GM21367 (cell line): Measurements from ENCODE around the gene GALNT18.

Experiments used
- ATAC-seq: cut with Tn5 transposase; IDR thresholded peaks from one replicate; pipeline ENCODE4 v1.9.1; 2021; ENCODE audit not compliant: unreplicated experiment

The GALNT18 gene

DNA sequence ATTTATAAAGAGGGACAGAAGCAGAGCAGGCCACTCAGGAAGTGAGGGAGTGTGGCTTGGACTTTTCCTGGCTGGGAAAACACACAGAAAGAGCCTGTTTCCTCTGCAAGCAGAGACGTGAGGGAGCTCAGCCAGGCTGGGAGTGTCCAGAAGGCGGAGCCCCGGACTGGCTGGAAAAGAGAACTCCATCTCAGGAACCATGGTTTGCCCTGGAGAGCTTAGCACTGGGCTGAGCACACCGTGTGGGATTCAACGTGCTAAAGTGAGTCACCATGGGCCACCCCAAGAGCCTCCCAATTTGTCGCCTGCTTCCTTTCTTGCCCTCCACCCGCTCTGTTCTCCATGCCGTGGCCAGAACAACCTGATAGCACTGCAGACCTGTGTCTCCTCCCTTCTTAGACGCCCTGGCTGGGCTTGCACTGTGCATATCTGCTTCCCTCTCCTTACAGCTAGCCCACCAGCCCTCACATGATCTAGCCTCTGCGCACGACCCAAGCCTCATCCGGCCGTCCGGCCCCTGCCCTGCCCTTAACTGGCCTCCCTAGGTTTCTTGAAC is 51.8 kb downstream of the GALNT18 start:
- no peak for ATAC-seq

DNA sequence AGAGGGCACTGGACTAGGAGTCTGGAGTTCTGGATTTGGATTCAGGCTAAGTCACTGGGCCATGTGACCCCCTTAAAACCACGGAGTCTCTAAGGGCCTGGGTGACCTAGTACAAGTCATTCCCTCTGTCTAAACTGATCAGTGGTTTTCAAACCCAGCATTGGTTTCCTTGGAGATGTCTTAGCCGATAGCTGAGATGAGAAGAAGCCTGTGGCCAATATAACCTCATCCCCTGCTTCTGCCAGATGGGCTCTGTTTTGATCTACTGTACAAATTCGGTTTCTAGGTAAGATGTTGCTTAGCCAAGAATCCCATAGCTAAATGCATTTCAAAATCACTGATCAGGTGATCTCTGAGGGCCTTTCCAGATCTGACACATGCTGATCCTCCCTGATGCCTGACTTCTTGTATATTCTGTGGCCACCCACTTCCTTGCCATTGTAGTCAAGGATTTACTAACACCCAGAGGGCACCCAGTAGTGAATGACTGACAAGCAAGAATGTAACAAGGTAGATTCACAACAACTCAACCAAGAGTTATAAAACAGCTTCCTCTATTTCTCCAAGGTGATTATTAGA is 53.1 kb downstream of the GALNT18 start:
- no peak for ATAC-seq

DNA sequence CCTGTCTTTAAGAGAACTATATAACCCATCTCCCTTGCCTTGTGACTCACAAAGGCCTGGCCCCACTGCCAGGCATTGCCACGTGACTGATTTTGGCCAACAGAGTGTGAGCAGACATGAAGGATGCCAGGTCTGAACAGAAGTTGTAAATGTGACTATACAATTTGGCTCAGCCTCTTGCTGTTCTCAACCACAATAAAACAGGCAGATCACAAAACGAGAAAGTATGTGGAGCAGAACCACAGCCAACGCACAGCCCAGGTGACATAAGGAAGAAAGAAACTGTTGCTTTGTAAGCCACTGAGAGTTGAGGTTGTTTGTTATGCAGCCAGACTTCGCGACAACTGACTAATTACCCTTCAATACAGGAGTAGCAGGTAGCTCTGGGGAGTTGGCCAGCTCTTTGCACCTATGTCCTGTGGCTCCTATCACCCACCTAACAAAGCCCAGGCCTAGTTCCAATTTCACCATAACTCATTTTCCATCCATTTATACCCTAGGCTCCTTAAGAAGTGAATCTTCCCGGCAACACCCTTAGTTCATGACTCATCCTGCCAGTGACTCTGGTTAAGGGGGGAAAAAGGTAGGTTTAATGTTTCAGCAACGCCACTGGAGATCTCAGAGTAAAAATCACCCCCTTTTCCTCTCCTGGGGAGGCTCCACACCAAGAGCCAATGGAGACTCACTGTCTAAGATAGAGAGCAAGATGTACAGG is 53.7 kb downstream of the GALNT18 start:
- ATAC-seq: peak; percentile 38

DNA sequence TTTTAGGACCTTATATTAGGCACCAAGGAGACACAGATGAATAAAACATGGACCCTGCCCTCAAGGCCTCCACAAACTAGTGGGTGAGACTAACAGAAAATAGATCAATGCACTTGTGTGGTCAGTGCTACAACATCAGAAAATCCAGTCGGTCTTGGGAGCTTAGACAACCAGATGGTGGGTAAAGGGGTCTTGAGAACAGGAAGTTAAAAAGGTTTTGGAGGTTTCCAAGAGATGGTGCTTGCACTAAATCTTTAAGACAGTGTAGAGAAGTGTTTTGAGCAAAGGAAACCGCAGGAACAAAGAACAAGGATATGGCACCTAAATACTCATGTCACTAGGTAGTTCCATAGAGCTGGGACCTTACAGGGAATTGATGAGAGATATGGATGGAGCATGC is 56.2 kb downstream of the GALNT18 start:
- ATAC-seq: no peak

DNA sequence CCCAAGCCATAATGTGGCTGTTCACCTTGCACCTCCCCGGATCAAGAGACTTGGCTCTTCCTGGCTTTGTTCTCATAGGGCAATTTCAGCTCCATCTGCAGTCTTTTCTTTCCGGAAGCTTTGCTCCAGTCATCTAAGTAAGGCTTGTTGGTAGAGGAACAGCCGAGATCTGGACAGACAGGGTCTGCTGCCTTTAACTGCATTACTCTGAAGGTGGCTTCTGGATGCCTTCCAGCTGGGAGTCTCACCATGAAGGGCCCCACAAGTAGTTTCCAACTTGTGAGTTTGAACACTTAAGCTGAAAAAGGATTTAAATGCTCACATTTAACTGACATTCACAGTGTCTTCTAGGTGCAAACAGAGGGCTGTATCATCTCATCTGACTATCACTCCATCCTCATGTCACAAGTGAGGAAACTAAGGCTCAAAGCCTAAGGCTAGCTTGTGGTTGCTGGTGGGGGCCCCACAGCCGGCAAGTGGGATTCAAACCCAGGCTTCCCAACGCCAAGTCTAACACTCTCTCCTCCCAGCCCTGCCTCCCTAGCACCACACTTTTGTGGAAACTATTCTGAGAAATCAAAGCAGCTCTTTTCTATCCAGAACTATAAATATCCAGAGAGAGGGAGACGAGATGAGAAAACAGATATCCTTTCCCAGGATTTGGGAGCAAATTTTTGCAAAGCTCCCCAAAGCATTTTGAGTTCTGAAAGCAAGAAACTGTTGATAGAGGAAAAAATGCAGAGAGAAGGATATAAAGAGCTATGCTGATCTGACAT is 58.4 kb downstream of the GALNT18 start:
- ATAC-seq: no peak

DNA sequence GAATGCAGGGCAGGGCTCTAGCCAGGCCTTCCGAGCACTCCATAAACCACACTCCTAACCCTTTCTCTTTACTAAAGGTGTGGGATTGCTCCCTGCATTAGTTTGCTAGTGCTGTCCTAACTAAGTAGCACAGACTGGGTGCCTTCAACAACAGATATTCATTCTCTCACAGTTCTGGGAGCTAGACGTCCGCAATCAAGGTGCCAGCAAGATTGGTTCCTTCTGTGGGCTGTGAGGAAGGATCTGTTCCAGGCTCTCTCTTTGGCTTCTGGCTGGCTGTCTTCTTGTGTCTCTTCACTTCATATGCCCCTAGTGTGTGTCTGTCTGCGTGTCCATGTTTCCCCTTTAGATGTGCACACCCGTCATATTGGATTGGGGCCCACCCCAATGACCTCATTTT is 59.8 kb downstream of the GALNT18 start:
- ATAC-seq: no peak

DNA sequence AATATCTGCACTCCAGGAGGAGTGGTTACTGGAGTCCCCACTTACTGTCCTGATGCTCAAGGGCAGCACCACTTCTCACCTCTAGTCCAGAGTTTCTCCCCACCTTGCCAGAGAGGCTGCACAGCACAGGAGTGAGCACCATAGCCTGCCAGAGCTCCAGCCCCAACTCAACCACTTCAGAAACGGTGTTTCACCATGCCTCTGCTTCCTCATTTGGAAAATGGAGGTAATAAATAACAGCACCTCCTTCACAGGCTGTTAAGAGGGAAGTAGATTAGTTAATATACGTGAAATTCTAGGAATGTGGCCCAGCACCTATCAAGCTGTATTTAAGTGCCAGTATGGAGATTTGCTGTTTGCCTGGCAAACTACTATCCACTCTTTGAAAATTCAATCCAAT is 63.0 kb downstream of the GALNT18 start:
- no peak for ATAC-seq

DNA sequence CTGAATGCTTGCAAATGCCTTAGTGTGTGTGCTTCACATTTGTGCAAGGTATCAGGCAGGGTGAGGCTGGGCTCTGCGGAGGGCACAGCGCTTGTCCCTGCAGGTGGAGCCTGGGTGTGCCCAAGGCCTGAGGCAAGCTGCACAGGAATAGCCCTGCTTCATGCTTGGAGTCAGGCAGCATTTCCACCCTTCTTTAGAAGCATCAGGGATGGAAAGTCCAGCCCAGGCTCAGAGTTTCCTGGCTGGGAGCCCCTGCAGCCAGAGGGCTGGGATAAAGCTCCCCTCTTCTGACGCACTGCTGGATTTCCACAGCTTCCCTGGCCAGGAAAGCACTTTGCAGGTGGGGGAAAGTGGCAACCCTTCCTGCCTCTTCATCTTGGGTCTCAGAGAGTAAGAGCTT is 63.4 kb downstream of the GALNT18 start:
- ATAC-seq: no peak

DNA sequence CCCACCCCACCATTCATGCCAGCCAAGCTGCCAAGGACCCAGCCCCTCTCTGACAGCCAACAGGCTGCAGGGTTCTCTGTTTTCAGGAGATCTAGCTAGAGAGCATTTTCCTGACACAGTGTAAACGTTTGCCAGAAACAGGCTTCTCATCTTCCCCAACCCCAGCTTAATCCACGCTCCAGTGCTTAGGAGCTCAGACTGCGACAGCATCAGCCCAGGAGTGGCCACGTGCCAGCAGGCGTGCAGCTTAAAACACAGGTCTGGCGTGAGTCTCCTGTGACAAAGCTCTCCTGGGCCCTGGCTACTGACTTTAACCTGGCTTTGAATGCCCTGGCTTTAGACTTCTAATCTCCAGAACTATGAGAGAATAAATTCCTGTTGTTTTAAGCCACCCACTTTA is 66.6 kb downstream of the GALNT18 start:
- no peak for ATAC-seq

DNA sequence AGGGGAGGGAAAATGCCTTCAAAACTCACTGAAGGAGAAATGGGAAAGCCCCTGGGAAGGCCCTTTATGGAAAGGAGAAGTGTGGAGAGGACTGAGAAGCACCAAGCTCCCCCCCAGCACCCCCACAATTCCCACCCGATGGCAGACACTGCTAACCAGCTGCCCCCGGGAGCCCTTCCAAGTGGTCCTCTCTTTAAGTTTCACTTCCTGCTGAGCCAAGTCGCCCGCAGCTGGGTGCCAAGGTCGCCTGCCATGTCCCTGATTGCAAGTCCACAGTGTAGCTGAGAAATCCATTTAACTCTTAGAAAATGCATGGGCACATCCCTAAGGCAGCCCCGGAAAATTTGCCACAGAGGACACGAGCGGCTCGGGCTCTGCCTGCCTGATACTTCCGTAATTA is 68.2 kb downstream of the GALNT18 start:
- ATAC-seq: no peak

DNA sequence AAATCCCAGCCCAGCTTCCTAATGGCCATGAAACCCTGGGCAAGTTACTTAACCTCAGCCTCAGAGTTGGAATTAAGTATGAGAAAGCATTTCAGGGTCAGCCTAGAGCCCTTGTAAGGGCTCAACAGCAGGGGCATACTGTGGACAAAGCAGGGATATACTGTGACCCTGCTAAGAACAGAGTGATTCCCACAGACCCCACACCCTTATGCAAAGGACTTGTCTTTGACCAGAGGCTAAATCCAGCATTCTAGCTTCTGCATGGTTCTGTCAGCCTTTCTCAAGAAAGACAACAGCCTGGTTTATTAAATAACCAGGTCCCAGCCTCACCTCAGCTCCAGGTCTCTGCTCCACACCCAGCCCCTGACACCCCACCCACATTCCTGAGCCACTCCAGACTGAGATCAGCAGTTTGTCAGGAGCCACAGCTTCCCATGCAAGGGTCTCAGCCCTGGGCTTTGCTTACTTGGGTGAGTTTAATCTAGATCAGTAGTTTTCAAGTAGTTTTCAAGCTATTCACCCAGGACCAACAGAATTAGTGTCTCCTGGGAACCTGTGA is 69.2 kb downstream of the GALNT18 start:
- ATAC-seq: no peak

DNA sequence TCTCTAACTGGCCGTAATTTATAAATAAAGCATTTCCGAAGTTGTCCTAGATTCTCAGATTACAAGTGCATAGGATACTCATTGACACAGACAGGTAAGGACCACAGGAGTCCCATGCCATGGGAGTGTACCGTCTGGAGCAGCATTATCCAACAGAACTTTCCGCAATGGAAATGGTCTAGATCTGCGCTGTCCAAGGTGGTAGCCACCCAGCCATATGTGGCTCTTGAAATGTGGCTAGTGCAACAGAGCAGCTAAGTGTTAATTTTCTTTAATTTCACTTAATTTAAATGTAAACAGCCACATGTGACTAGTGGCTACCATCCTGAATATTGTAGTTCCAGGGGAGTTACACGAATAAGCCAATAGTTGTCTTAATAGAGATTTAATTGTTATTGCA is 71.3 kb downstream of the GALNT18 start:
- no peak for ATAC-seq

DNA sequence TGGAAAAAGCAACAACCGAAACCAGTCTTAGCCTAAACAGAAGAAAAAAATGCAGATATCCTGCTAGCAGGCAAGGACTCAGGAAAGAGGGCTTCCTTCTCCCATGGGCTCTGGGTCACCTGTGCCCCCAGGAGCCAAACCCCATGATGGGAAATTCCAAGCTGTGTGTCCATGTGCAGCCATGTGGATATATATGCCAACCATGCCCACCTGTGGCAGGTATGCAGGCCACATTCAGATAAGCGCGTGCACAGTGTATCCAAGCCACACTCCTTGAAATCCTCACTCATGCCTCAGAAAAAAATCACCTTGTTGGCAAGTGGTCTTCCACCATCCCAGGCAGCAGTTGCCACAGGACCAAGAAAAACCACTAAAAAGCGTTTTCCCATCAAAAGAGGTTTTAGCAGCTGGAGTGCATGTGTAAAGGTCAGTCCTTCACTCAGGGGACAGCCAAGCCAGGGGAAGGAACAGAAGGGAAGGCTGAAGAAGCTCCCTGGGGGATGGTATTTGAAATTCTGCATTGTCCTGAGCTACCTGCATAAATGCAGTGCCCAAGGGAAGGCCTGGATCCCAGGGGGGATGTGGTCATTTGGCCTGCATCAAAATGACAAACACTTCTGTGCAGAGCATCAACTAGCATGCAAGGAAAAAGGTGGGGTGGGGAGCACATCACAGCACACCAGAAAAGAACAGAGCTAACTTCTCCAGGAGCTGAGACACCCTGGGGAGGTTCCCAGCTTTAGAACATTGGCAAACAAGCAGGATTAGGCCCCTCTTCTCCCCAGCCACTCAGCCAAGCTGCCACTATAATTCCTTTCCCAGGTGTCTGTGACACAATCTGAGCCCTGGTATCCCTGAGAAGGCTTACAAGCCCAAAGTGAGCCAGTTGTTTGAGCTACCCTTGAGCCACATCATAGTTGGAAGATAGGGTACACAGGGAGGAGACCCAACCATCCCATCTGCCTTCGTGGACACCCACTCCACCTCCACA is 76.2 kb downstream of the GALNT18 start:
- ATAC-seq: no peak

DNA sequence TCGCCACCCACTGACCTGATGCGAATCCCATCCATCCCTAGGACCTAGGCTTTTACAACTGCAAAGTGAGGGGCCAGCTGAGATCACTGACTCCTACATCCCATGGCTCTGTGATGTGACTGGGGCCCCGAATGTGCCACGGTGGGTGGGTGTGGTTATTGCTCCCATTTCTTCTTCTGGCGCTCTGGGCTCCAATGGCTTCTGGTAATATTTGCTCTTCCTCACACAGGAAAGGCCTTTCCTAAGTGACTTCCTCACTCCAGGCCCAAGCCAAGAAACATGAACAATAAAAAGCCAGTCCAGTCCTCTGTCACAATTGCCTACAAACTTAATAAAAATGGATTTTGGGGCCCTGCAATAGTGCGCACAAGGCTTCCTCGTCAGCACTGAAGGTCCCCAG is 78.1 kb downstream of the GALNT18 start:
- no peak for ATAC-seq

DNA sequence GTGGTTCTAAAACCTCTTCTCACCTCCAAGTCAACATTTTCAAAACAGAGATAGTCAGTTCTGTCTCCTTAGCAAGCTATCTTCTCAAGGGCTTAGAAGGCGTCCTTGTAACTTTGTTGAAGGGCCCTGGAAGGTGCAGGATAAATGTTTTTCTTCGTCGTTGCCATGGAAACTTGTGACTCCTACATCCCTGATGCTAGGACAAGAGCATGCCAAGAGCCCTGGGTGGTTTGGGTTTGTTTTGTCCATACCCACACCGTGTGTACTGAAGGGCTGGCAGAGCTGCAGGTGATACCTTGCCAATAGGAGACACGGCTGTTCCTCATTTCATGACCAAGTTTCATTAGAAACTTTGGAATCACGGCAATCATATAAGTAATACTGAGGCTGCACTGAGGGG is 81.6 kb downstream of the GALNT18 start:
- no peak for ATAC-seq

DNA sequence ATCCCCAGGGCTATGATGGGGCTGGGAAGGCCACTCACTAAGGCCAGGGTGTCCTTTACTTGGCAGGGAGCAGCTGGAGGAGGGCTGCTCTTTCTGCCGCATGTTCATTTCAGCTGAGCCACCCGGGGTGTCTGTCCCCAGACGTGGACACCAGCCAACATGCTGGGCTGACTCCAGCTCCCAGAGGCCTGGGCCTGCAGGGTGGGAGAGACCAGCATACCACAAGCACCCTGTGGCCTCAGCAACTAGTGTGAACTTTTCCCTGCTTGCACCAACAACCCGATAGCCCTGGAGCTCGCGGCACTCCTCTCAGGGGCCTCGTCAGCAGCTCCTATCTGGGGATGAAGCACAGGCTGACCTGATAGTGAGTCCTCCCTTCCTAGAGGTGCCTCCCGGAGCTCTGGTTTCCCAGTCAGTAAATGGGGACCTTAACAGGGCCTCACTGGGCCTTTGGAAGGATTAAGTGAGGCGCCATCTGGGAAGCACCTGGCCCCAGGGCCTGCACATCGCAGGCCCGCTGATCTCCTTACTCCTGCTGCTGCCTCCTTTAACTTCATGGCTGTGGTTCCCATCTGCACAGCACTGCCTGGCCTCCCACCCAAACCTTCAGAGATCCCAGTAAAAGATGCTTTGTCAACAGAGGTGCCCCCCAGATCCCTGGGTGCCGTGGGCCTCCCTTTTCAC is 83.4 kb downstream of the GALNT18 start:
- no peak for ATAC-seq

DNA sequence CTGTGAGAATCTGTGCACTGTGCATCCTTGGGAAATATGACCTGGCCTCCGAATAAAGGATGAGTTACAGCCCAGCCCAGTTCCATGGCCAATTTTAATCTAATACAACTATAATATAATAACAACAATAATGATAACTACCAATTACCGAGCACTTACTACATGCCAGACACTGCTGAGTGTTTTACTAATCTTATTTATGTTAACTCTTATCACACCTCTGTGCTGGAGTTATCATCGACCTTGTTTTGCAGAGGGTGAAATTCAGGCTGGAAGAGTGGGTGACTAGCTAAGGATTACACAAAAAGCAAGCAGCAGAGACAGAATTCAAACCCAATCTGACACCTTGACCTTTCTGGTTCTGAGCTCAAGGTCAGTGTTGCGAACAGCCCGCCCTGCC is 83.9 kb downstream of the GALNT18 start:
- ATAC-seq: no peak

DNA sequence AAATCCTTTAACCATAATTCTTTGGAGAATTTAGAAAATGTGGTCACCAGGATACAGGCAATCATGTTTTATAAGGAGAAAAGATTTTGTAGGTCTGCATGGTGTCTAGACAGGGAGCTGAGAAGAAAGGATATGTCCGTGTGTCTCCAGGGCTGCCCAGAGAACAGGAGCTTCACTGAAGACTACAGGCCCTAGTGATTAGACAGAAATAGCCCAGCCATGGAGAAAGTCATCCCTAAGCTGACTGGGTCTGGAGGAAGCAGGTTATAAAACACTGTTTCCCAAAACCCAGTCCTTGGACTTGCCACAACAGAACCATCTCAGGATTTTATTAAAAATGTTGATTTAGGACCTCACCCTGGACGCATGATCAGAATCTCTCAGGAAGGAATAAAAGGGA is 84.4 kb downstream of the GALNT18 start:
- ATAC-seq: no peak

DNA sequence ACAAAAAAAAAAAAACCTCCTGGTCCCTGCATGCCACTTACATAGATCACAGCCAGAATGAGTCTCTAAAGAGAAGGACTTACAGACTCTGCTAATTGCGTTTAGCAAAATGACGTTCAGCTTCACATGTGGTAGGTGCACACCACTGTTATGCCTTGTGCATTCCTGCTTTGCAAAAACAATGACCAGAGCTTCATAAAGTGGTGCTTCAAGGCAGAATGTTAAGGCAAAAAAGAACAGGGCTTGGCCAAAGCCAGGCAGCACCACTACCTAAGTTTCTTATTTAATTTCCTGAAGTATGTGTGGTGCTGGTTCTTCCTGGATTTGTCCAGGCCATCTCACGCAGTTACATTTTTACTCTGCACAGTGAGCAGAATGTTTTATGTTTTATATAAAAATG is 85.2 kb downstream of the GALNT18 start:
- no peak for ATAC-seq

DNA sequence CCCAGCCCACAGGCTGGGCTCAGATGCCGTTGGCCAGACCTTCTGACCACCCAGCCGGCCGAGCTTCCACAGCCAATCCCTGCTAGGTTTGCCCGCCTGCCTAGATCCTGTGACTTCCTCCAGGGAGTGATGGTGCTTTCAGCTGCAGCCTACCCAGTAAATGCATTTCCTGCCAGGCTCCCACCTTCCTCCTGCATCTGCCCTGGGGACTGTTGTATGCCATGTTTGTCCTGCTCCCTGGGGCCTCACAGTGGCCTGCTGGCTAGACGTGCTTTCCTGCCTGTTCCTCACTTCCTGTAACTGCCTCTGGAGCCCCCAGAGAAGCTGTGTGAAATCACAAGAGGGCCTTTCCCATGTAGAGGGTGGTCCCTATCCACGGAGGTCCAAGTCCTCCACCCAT is 86.2 kb downstream of the GALNT18 start:
- no peak for ATAC-seq
